GOT3 (cell line): Measurements from ENCODE around the gene OR52I2.

Source experiments
- DNase-seq: peaks from one replicate; lab custom pipeline; 2025; ENCODE audit warnings: mixed read lengths; lab: John Stamatoyannopoulos, UW

Gene OR52I2

DNA sequence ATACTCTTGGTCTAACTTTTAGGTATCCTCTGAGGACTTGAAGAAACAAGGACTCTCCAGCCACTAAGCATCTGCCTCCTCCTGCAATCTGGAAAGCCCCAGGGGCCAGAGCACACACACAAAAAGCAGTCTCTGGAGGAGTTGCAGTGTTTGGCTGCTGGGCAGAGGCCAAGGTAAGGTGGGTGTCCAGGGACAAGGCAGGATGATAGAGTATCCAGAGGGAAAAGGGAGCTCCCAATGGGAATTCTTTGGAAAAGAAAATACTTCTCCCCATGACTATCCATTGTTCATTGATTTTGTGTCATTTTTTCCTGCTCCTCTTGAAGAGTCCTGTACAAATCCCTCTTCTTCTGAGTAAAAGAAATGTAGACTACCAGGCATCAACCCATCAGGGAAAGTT lies at the start of gene OR52I2:
TSS of gene OR52I2 (plus strand) at position 301 of the 400 bp plus-strand sequence.
- DNase-seq: no peak

DNA sequence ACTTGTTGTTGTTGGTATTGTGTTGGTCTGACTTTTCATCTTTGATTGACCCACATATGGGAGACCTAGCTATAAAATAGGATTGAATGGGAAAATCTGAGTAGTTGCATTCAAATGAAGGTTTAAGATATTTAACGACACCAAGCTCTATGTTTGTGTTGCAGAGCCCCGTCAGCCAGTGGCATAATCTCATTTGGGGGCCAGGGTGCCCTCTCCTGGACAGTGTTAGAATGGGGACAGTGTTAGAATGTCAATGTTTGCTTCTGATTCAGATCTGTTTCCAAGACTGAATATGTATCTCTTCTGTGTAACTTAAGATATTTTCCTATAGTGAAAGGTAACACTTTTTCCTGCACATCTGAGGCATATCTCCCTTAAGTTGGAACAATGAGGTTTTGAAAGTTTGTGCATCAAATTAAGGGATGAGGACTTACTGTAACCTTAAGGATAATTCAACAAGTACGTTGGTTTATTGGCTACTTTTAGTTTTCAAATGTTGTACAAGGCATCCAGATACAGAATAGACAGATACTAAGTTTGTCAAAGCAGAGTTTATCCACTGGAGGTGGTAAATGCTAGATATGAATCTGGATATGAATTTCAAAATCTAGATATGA lies 41.8 kb upstream of the OR52I2 start:
- no peak for DNase-seq

DNA sequence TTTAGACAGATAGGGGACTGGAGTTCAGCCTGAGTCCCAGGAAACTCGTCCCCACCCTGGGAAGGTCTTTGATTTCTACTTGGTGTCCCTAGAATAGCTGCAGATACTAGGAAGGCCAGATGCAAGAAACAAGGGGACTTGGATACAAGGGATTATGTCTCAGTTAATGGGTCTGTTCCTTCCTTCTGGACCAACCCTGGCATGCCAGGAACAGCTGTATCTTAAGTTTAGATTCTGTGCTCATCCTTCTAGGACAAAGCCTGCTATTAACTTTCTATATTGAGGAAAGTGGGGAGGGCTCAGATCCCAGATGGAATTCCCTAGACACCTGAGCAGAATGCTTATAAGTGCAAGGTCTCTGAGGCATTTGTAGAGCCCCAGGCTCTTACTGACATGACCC lies 40.5 kb upstream of the OR52I2 start:
- DNase-seq: no peak

DNA sequence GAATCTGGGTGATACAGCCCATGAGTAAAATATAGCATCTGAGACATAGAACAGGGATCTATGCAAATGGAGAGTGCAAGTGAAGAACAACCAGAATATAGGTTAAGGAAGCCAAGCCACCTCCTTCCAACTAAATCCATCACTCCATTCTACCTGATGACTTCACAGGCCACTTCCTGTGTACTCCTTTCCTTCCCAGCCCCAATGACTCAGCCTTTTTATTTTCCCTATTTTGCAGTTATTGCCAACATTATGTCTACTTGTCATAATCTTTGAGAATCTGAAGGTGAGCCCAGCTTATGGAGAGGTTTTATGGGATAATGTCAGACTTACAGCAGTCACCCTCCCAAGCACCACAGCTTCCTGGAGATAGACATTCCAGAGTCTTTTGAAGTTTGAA lies 38.0 kb upstream of the OR52I2 start:
- DNase-seq: no peak

DNA sequence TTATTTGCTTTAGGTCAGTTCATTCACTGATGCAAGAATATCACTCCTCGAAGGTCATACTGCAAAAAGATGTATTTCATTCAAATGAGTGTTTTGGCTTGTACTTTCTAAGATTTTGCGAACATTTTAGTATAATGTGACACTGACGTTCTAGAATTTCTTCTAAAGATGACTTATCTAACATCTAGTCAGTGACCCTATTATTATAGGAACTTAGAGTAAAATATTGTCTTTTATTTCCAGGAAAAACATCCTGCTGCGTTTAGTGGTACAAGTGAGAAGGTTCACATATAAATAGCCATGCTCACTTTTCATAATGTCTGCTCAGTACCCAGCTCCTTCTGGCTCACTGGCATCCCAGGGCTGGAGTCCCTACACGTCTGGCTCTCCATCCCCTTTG lies 36.7 kb upstream of the OR52I2 start, which contains the start of gene OR52M1:
TSS of gene OR52M1 (plus strand) at position 301 of the 400 bp plus-strand sequence. CDS start at position 301, 0 bp downstream.
- DNase-seq: no peak

DNA sequence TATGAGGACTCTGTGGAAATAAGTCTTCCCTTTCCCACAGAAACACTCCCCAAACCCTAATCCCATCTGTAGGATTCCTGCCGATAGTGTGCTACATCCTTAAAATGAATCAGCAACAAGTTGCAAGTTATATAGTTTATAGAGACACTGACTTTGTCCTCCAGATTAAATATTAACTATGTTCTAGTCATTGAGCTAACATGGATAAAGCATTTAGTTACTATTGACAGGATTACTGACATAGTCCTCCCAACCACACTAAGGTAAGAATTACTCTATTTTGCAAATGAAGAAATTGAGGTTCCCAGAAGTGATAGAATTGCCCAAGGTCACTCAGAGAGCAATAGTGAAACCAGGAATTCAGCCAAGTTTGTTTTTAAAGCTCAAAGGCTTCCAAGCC lies 34.7 kb upstream of the OR52I2 start:
- DNase-seq: no peak

DNA sequence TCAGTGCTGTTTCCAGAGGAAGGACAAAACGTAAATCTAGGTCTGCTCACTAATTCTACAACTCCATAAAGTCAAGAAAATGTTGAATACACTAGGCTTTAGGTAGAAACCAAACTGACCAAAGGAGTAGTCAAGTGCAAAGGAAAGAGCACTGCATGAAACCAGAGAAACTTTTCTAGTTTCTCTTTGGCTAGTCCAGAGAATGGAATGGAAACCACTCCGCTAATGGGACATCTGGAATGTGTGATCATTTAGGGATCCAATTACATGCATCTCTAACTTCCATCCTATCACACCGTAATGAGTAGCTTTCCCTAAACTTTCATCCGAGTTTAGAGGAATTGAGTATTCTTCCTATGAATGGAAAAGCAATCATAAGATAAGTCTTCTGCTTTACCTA lies 34.1 kb upstream of the OR52I2 start:
- DNase-seq: no peak

DNA sequence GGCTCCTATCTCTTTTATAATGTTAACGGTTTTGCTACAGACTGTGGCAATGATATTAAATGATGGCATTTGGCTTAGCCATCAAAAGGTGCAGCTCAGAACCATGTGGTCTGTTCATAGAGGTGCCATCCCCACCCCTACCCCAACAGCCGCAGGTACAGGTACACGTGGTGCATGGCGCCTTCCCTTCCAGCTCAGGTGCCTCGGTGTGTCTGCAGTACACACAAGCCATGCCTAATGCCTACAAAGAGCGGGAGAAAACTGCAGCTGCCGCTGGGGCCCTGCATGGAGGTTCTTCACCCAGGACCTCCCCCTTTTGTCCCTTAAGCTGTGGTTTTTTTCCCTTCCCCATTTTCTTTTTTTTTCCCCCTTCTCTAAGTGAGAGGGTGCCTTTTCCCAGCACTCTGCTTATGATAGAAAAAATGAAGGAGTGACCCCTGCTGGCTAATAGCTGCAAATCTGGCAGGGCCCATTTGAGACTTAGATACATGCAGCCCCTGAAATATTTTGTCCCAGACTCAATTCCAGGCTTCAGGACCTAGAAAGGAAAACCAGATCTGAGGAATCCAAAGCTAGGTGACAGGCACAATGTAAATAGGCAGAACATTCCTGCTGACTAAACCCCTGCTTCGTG lies 30.1 kb upstream of the OR52I2 start:
- no peak for DNase-seq

DNA sequence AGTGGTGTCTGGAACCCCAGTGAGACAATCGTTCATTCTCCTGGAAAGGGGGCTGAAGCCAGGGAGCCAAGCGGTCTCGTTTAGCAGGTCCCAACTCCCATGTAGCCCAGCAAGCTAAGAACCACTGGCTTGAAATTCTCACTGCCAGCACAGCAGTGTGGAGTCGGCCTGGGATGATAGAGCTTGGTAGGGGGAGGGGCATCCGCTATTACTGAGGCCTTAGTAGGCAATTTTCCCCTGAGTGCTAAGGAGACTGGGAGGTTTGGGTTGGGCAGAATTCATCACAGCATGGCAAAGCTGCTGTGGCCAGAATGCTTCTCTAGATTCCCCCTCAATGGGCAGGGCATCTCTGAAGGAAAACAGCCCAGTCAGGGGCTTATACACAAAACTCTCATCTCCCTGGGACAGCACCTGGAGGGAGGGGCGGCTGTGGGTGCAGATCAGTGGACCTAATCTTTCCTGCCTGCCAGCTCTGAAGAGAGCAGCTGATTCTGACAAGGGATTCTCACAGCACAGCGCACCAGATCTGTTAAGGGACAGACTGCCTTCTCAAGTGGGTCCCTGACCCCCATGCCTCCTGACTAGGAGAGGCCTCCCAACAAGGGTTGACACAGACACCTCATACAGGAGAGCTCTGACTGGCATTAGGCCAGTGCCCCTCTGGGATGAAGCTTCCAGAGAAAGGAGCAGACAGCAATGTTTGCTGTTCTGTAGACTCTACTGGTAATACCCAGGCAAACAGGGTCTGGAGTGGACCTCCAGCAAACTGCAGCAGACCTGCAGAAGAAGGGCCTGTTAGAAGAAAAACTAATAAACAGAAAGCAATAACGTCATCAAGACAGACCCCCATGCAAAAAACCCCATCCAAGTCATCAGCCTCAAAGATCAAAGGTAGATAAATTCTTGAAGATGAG lies 21.8 kb upstream of the OR52I2 start:
- no peak for DNase-seq

DNA sequence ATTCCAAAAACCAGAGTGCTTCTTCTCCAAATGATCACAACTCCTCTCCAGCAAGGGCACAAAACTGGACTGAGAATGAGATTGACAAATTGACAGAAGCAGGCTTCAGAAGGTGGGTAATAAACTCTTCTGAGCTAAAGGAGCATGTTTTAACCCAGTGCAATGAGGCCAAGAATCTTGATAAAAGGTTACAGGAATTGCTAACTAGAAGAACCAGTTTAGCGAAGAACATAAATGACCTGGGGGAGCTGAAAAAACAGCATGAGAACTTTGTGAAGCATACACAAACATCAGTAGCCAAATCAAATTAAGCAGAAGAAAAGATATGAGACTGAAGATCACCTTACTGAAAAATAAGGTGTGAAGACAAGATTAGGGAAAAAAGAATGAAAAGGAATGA lies 21.1 kb upstream of the OR52I2 start:
- DNase-seq: no peak

DNA sequence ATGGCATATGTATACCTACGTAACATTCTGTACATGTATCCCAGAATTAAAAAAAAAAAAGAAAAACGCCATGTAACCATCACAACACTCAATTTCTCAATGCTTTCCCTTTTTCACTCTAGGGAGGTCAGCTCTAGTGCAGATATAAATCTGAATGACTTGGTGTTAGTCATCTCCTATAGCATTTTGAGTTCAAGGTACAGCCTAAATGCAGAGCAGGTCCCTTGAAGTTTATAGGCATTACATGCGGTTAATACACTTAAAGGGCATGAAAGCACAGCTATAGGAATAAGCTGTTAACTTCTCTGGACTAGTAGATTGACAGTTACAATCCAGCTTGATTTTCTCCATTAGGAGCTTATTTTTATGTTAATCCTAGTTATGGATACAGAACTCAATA lies 16.2 kb upstream of the OR52I2 start:
- DNase-seq: no peak

DNA sequence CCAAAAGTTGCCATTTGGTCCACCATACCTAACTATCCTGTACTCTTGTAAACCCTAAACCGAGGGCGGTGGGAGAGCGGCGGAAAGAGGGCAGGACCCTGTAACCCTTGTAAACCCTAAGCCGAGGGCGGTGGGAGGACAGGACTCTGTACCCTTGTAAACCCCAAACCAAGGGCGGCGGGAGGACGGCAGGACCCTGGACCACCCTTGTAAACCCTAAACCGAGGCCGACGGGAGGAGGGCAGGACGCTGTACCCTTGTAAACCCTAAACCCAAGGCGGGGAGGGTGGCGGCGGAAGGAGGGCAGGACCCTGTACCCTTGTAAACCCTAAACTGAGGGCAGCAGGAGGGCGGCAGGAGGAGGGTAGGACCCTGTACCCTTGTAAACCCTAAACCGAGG lies 12.5 kb upstream of the OR52I2 start:
- no peak for DNase-seq

DNA sequence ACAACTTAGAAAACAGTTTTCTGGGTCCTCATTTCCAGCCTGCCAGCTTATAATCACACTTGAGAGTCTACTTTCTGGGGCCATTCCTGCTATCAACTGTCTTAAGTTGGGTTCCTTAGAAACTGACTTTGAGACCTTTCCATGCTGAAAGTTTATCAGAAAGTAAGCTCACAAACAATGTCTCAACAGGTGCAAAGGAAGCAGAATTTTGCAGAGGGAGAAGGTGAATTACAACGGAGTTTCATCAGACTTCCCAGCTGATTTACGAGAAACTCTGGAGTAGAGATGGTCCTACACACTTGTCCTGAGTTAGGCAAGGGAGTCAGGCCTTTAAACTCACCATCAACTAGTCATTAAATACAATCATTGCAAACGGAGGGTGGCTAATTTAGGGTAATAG lies 4.7 kb upstream of the OR52I2 start:
- DNase-seq: no peak

DNA sequence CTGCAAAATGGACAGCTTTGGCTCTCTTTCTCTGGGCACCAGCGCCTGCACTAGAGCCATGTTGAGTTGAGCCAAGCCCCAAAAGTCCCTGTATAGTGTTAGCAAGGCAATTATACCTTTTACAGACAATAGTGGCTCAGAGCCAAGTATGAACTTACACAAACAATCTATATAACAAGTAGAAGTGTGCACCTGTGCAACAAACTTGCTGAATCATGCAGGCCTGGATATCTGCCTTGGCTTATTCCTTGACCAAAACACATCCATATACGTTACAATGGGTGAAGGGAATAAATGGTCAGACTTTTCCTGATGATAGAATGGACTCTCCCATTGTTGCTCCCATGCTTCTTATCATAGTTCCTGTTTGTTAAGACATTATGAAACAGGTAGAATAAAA lies 3.8 kb upstream of the OR52I2 start:
- DNase-seq: no peak

DNA sequence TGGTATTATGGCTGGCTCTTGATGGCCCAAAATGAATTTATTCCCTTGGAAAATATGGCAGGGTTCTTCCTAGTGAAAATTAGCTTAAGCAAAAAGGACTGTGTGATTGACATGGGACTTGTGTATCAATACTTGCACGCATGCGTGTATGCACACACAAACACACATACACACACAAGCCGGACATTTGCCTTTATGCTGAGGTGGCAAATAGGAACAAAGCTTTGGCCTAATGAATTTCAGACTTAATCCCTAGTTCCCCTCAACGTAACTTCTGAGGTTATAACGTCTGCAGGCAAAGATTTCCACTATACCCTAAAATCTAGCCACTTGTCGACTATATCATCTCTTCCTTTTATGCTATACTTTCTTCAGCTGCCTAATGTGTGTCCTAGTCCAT lies 2.9 kb upstream of the OR52I2 start:
- DNase-seq: no peak

DNA sequence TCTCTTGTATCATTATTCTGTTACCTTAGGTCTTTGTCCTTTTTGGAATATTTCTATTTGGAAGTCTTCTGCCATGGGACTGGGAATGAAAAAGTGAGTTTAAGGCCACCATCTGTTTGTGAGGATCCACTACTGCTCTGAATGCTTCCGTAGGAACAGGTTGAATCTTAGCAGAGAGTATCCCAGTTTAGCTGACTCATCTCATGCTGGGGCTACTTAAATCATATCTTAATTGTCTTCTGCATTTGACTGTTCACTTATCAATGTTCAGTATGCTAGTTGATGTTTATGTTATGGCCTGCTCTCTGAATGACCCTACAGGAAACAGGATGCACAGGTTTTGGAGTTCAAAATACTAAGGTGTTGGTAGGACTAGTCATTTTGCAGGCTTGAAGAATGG lies 1.4 kb upstream of the OR52I2 start:
- no peak for DNase-seq

DNA sequence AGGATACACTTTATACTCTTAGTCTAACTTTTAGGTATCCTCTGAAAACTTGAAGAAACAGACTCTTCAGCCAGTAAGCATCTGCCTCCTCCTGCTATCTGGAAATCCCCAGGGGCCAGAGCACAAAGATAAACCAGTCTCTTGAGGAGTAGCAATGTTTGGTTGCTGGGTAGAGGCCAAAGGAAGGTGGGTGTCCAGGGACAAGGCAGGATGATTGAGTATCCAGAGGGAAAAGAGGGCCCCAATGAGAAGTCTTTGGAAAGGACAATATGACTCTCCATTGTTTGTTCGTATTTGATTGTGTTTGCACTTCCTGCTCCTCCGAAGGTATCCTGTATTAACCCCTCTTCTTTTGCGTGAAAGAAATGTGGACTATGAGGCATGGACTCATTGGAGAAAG lies 7.5 kb downstream of the OR52I2 start:
- no peak for DNase-seq

DNA sequence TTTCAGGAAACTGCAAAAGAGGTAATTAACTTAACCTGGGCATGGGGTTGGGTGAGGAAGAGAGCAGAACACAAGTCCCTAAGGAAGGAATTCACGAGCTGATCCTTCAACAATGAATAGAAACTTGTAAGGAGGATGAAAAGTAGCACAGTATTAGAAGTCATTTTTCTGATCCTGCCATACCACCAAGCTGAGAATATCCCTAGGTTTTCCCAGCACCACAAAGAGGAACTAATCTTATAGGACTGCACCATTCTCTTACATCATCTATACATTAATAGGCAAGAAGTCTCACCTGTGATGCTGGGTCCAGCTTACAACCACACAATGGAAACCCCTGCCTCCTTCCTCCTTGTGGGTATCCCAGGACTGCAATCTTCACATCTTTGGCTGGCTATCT lies 12.2 kb downstream of the OR52I2 start, which contains the start of gene OR52I1:
TSS of gene OR52I1 (plus strand) at position 301 of the 400 bp plus-strand sequence. CDS start at position 301, 0 bp downstream.
- DNase-seq: no peak

DNA sequence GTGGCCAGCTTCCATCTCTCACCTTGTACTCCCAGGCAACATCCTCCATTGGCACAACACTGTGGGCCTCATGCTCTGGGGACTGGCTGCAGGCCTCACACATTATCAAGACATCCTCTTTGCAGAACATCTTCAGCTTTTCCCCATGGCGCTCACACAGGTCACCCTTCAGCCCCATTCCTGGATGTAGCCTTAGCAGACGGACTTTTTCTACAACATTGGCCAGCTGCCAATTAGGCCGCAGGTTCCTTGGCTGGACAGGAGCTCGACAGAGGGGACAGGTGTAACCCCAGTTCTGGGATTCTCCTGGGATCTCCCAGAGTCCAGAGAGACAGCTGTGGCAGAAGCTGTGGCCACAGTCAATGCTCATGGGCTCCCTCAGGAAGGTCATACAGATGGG lies 23.5 kb downstream of the OR52I2 start:
- DNase-seq: no peak

DNA sequence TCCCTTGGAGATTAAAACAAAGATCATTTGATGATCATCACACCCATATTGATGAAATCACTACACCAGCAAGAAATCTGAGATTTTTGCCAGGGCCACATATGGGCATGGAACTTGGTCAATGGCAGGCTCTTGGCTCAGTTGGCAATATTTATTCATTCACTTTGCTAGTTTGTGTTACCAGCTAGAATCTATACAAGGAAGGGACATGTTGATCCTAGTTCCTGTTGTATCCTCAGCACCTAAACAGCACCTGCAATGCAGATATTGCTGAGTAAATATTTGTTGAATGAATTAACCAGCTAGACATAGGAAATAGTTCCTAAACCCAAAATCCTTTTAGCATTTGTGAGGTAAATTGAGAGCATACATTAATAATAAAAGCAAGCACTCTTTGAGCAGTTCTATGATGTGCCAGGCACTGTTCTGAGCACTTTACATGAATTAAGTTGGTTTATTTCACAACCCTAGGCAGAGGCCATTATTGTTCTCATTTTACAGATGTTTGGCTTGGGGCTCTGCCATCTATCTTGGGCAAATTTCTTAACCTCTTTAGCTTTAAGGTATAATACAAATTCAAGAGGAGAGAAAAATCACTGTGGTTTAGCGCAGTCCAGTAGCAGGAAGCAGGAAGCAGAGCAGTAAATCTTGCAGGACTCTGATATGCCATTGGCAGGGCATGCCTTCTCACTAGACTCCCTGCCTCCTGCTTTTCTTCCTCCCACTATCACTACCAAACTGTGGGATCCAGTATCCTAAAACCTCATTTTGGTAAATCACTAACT lies 24.9 kb downstream of the OR52I2 start:
- DNase-seq: no peak

DNA sequence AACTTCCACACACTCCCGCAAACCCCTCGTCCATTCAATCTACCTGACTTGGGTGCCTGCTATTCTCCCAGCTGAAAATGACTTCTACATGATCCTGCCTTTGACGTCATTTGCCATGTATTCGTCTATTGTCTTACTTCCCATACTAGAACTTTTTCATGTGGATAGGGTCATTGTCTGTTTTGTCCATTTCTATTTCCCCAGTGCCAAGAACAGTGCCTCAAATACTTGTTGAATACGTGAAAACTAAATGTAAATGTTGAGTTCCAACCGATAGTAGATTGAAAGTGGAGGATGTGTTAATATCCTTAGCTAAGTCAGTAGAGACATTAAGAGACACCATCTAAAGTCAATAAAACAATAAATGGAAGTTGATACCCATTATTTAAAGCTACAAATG lies 25.6 kb downstream of the OR52I2 start:
- no peak for DNase-seq
